CD14-positive monocyte (primary cell): ENCODE data around the gene ABCG2. TPM values are rescaled to one million over a fixed set of nuclear protein-coding genes. Genes with fewer than 3 reads are reported as not detected.

Source experiments
- DNase-seq, 3 donors: peaks; one replicate each; pipeline ENCODE4 v3.0.0-alpha.2; 2011 to 2022
- H2AFZ ChIP-seq: 2 replicates; pipeline ENCODE4 v1.6.0; 2012; ENCODE audit warnings: mild to moderate bottlenecking, low read depth, low read length, inconsistent platforms; ENCODE audit not compliant: insufficient read depth, poor library complexity, severe bottlenecking
- H3K27ac ChIP-seq, 2 donors: 1 replicate in 1 of 2; 2 replicates in 1 of 2; pipeline ENCODE4 v1.5.1; 2012 to 2013; ENCODE audit warnings: low read length in 2 of 2, control low read depth in 1 of 2, inconsistent platforms in 1 of 2, low read depth in 1 of 2, mild to moderate bottlenecking in 1 of 2
- H3K27me3 ChIP-seq, 2 donors: one replicate each; pipeline versions ENCODE4 v1.6.0 to v1.6.1; 2011 to 2013; ENCODE audit warnings: low read length in 2 of 2; ENCODE audit not compliant: control insufficient read depth in 2 of 2, insufficient read depth in 2 of 2
- H3K36me3 ChIP-seq, 2 donors: replicated peaks in 1 of 2; 1 replicate in 1 of 2; 2 replicates in 1 of 2; pipeline versions ENCODE4 v1.5.1 to v1.6.1; 2012 to 2013; ENCODE audit warnings: low read length in 2 of 2, control low read depth in 1 of 2, inconsistent platforms in 1 of 2, mild to moderate bottlenecking in 1 of 2; ENCODE audit not compliant: insufficient read depth in 2 of 2, control insufficient read depth in 1 of 2
- H3K4me1 ChIP-seq, 2 donors: 1 replicate in 1 of 2; 2 replicates in 1 of 2; pipeline versions ENCODE4 v1.5.1 to v1.6.1; 2012 to 2013; ENCODE audit warnings: low read length in 2 of 2, control low read depth in 1 of 2, inconsistent platforms in 1 of 2, mild to moderate bottlenecking in 1 of 2, moderate library complexity in 1 of 2; ENCODE audit not compliant: insufficient read depth in 2 of 2, control insufficient read depth in 1 of 2
- H3K4me2 ChIP-seq: replicated peaks from 2 replicates; pipeline ENCODE3; 2012; ENCODE audit warnings: low read length, moderate library complexity, mild to moderate bottlenecking; ENCODE audit not compliant: poor library complexity, severe bottlenecking; ENCODE audit errors: extremely low read depth
- H3K4me3 ChIP-seq, 3 experiments: fragments of 200-600 bp in 1 of 3; sonication (generic) in 1 of 3; replicated peaks in 1 of 3; 1 replicate in 2 of 3; 2 replicates in 1 of 3; pipeline ENCODE4 v1.5.1; 2011 to 2013; ENCODE audit warnings: low read length in 3 of 3, mild to moderate bottlenecking in 3 of 3, control low read depth in 2 of 3, low read depth in 2 of 3, inconsistent platforms in 1 of 3, moderate library complexity in 1 of 3
- H3K79me2 ChIP-seq: 2 replicates; pipeline ENCODE4 v1.6.0; 2012; ENCODE audit warnings: mild to moderate bottlenecking, control low read depth, inconsistent platforms, low read length, moderate library complexity; ENCODE audit not compliant: insufficient read depth
- H3K9ac ChIP-seq: 2 replicates; pipeline ENCODE4 v1.6.0; 2017; ENCODE audit warnings: low read length, mild to moderate bottlenecking; ENCODE audit not compliant: insufficient read depth, poor library complexity, severe bottlenecking
- H3K9me3 ChIP-seq, 2 donors: replicated peaks in 1 of 2; 1 replicate in 1 of 2; 2 replicates in 1 of 2; pipeline versions ENCODE4 v1.5.1 to v1.6.1; 2012 to 2013; ENCODE audit warnings: low read length in 2 of 2, control low read depth in 1 of 2; ENCODE audit not compliant: control insufficient read depth in 1 of 2, insufficient read depth in 1 of 2
- H4K20me1 ChIP-seq: 2 replicates; pipeline ENCODE4 v1.6.0; 2012; ENCODE audit warnings: mild to moderate bottlenecking, low read length, control low read depth, moderate library complexity; ENCODE audit not compliant: insufficient read depth
- H3K27ac Mint-ChIP-seq, 7 donors: one replicate each; pipeline ENCODE4 v1.8.0; 2020; ENCODE audit warnings: mild to moderate bottlenecking in 7 of 7, mixed read lengths in 7 of 7, moderate library complexity in 6 of 7, inconsistent platforms in 2 of 7
- H3K27me3 Mint-ChIP-seq, 3 donors: one replicate each; pipeline ENCODE4 v1.8.0; 2021 to 2022; ENCODE audit warnings: low read depth in 3 of 3, mild to moderate bottlenecking in 3 of 3, mixed read lengths in 3 of 3, moderate library complexity in 3 of 3, inconsistent platforms in 1 of 3
- H3K36me3 Mint-ChIP-seq, 2 donors: one replicate each; pipeline ENCODE4 v1.8.0; 2020; ENCODE audit warnings: mixed read lengths in 2 of 2, inconsistent platforms in 1 of 2, mild to moderate bottlenecking in 1 of 2
- H3K4me1 Mint-ChIP-seq: one replicate; pipeline ENCODE4 v1.8.0; 2020; ENCODE audit warnings: mild to moderate bottlenecking, mixed read lengths
- H3K4me3 Mint-ChIP-seq, 2 donors: one replicate each; pipeline ENCODE4 v1.8.0; 2020; ENCODE audit warnings: mild to moderate bottlenecking in 2 of 2, mixed read lengths in 2 of 2, moderate library complexity in 1 of 2
- H3K9me3 Mint-ChIP-seq, 7 donors: one replicate each; pipeline ENCODE4 v1.8.0; 2020 to 2022; ENCODE audit warnings: mixed read lengths in 7 of 7, mild to moderate bottlenecking in 6 of 7, moderate library complexity in 6 of 7, inconsistent platforms in 2 of 7
- WGBS: methylation state at CpG from one replicate; pipeline ENCODE4 v1.1.5; 2013; ENCODE audit warnings: missing lambda C conversion rate; ENCODE audit not compliant: insufficient coverage; 5-methylcytosine and 5-hydroxymethylcytosine counted together
- intact Hi-C, 2 donors: fragments of 100-400 bp; cut with micrococcal nuclease; formaldehyde crosslinking; loops; one replicate each; pipeline versions ENCODE4 v1.15.0 to v1.15.1; 2023
- polyA plus RNA-seq, 3 donors: library from polyadenylated mRNA; depleted of rRNA in 1 of 3; unstranded in 2 of 3; stranded (reverse) in 1 of 3; fragments of 300-500 nt in 2 of 3; fragments of >200 nt in 1 of 3; fragmentation: Illumina TruSeq in 2 of 3; gene quantifications; 1 replicate in 2 of 3; 2 replicates in 1 of 3; pipeline ENCODE4 v1.2.3, GENCODE V29; 2012 to 2021
- TF ChIP-seq, protein P1 (sequence below): fragments of 200-600 bp; IDR thresholded peaks from one replicate; pipeline ENCODE4 v1.8.0; 2022; ENCODE audit warnings: antibody characterized with exemption, mild to moderate bottlenecking

Gene ABCG2
- polyA plus RNA-seq, 3 donors = not detected

- no peaks in the 10 kb centered on the region for H3K79me2 ChIP-seq
- no peaks in the 10 kb centered on the region for H3K9me3 ChIP-seq
- no peaks in the 10 kb centered on the region for H3K36me3 ChIP-seq
- H3K9ac ChIP-seq = no peak overlapping the region
- H2AFZ ChIP-seq = no peak overlapping the region
- no peak overlapping the region for H3K4me3 Mint-ChIP-seq
- H3K4me1 ChIP-seq = no peaks in the 10 kb centered on the region
- H3K4me1 Mint-ChIP-seq = peaks cover under 1% of the 10 kb centered on the region
- peaks cover 0 to 3% (median 0%) of the 10 kb centered on the region in 3 donors for H3K27me3 Mint-ChIP-seq
- TF ChIP-seq, protein P1, sequence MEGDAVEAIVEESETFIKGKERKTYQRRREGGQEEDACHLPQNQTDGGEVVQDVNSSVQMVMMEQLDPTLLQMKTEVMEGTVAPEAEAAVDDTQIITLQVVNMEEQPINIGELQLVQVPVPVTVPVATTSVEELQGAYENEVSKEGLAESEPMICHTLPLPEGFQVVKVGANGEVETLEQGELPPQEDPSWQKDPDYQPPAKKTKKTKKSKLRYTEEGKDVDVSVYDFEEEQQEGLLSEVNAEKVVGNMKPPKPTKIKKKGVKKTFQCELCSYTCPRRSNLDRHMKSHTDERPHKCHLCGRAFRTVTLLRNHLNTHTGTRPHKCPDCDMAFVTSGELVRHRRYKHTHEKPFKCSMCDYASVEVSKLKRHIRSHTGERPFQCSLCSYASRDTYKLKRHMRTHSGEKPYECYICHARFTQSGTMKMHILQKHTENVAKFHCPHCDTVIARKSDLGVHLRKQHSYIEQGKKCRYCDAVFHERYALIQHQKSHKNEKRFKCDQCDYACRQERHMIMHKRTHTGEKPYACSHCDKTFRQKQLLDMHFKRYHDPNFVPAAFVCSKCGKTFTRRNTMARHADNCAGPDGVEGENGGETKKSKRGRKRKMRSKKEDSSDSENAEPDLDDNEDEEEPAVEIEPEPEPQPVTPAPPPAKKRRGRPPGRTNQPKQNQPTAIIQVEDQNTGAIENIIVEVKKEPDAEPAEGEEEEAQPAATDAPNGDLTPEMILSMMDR = no peak
- no peak overlapping the region for H3K27ac ChIP-seq
- peaks cover 0 to 6% (median 0%) of the 10 kb centered on the region in 7 donors for H3K9me3 Mint-ChIP-seq
- DNase-seq = no peak
- H3K4me2 ChIP-seq = no peak overlapping the region
- intact Hi-C loops = no loop called here
- no peaks in the 10 kb centered on the region for H3K27me3 ChIP-seq
- WGBS = 100% methylated on average over 1 of the region's 5 CpGs
- H3K27ac Mint-ChIP-seq = no peak overlapping the region
- H4K20me1 ChIP-seq = no peaks in the 10 kb centered on the region
- H3K36me3 Mint-ChIP-seq = no peaks in the 10 kb centered on the region
- H3K4me3 ChIP-seq = no peak overlapping the region
Observed at GRCh38 chr4:88112856-88113255, 45.6 kb downstream of the ABCG2 start.

- no peak overlapping the region for H3K27ac ChIP-seq
- Mint-ChIP-seq H3K4me3 (no peak overlapping the region), H3K27ac (no peak overlapping the region), H3K4me1 (peaks cover 5% of the 10 kb centered on the region), H3K36me3 (no peaks in the 10 kb centered on the region), H3K9me3 (no peaks in the 10 kb centered on the region), H3K27me3 (peaks cover 0 to 3% (median 2%) of the 10 kb centered on the region in 3 donors)
- no CpG with 5 or more reads among the region's 2 CpGs for WGBS
- intact Hi-C loops = no loop called here
- no peak overlapping the region for H2AFZ ChIP-seq
- no peaks in the 10 kb centered on the region for H4K20me1 ChIP-seq
- no peaks in the 10 kb centered on the region for H3K9me3 ChIP-seq
- H3K27me3 ChIP-seq = no peaks in the 10 kb centered on the region
- TF ChIP-seq, protein P1 = no peak
- no peak overlapping the region for H3K4me2 ChIP-seq
- H3K79me2 ChIP-seq = no peaks in the 10 kb centered on the region
- no peak for DNase-seq
- H3K4me3 ChIP-seq = no peak overlapping the region
- H3K36me3 ChIP-seq = no peaks in the 10 kb centered on the region
- no peak overlapping the region for H3K9ac ChIP-seq
- no peaks in the 10 kb centered on the region for H3K4me1 ChIP-seq
Observed at GRCh38 chr4:88110826-88111225, 47.6 kb downstream of the ABCG2 start.
